Gastroesophageal sphincter (tissue), 4 donors: ENCODE measurements around the gene ANAPC15. TPM values are rescaled to one million over a fixed set of nuclear protein-coding genes. Genes with fewer than 3 reads are reported as not detected.
A peak's percentile ranks its signal among the peaks of the same experiment; 100 is the strongest.

Experiments
- ATAC-seq: fragments of 150-250 bp; one replicate; pipeline ENCODE4 v1.9.1; 2016; ENCODE audit warnings: mild to moderate bottlenecking, moderate library complexity
- H3K27ac ChIP-seq, 4 donors: fragments of 200-600 bp; sonication (generic) in 3 of 4; 1 replicate in 3 of 4; 2 replicates in 1 of 4; pipeline ENCODE4 v1.5.1; 2016 to 2019
- H3K27me3 ChIP-seq: fragments of 200-600 bp; sonication (generic); one replicate; pipeline ENCODE4 v1.5.1; 2019
- H3K36me3 ChIP-seq, 2 donors: fragments of 200-600 bp; sonication (generic); one replicate each; pipeline ENCODE4 v1.5.1; 2019; ENCODE audit warnings: control low read depth in 1 of 2
- H3K4me1 ChIP-seq, 3 donors: fragments of 200-600 bp; sonication (generic); 1 replicate in 2 of 3; 2 replicates in 1 of 3; pipeline ENCODE4 v1.5.1; 2016 to 2019; ENCODE audit warnings: control low read depth in 2 of 3
- H3K4me3 ChIP-seq, 2 donors: fragments of 200-600 bp; sonication (generic); one replicate each; pipeline ENCODE4 v1.5.1; 2019; ENCODE audit warnings: mild to moderate bottlenecking in 1 of 2, moderate library complexity in 1 of 2
- H3K9me3 ChIP-seq, 3 donors: fragments of 200-600 bp; sonication (generic); one replicate each; pipeline ENCODE4 v1.5.1; 2017 to 2019; ENCODE audit warnings: control low read depth in 2 of 3
- EP300 ChIP-seq: sonication (generic); formaldehyde crosslinking; IDR thresholded peaks from one replicate; pipeline ENCODE4 v1.6.1; 2017; ENCODE audit warnings: antibody characterized with exemption, mild to moderate bottlenecking
- POLR2A ChIP-seq, 2 donors: fragments of 450-650 bp; IDR thresholded peaks; one replicate each; pipeline ENCODE4 v1.6.1; 2017; ENCODE audit warnings: antibody characterized with exemption in 2 of 2, mild to moderate bottlenecking in 2 of 2, moderate library complexity in 1 of 2
- POLR2AphosphoS5 ChIP-seq: sonication (generic); formaldehyde crosslinking; IDR thresholded peaks from one replicate; pipeline ENCODE4 v1.6.1; 2017; ENCODE audit warnings: antibody characterized with exemption
- WGBS, 2 donors: methylation state at CpG; one replicate each; pipeline ENCODE4 v1.1.5; 2018; ENCODE audit warnings: low coverage in 1 of 2; 5-methylcytosine and 5-hydroxymethylcytosine counted together
- total RNA-seq, 4 donors: library from RNA; depleted of rRNA; stranded (reverse); fragments of >200 nt; gene quantifications; one replicate each; pipeline ENCODE4 v1.1.0, GENCODE V29; 2016
- TF ChIP-seq, protein P1 (sequence below), 4 experiments: fragments of 200-600 bp in 2 of 4; fragments of 450-650 bp in 2 of 4; sonication (generic) in 1 of 4; IDR thresholded peaks; one replicate each; pipeline ENCODE4 v1.5.1; 2017 to 2019; ENCODE audit warnings: antibody characterized with exemption in 4 of 4, mild to moderate bottlenecking in 2 of 4, moderate library complexity in 2 of 4

Gene ANAPC15
- total RNA-seq, 4 donors from 2014 or later = 37.0 to 55.6 (median 39.1) TPM

DNA sequence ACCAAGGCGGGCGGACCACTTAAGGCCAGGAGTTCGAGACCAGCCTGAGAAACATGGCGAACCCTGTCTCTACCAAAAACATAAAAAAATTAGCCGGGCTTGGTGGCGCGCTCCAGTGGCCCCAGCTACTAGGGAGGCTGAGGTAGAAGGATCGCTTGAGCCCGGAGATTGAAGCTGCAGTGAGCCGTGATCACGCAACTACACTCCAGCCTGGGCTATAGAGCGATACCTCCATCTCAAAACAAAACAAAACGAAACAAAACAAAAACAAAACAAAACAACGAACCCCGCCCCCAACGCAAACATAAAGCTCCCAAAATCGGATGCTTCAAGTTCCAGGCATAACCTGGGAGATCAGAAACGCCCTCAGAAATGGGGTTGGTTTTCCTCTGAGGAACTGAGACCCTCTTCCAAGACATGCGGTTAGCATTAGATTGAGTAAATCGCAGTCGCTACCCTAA, 31.3 kb downstream of the ANAPC15 start:
- WGBS, 2 donors = 50 to 63% methylated on average over 6 to 21 of the region's 21 CpGs
- Histone ChIP-seq H3K4me1 (peaks cover 0 to 37% (median 0%) of the 10 kb centered on the region in 3 donors), H3K9me3 (no peaks in the 10 kb centered on the region), H3K27ac (peak overlapping the region; percentile 75 to 97 (median 94)), H3K4me3 (peak overlapping the region; percentile 54 to 79), H3K36me3 (no peaks in the 10 kb centered on the region), H3K27me3 (no peaks in the 10 kb centered on the region)
- no peak for TF ChIP-seq POLR2AphosphoS5
- TF ChIP-seq POLR2A (IDR thresholded peaks at IDR 0.05) = no peak
- no peak for TF ChIP-seq EP300
- TF ChIP-seq, protein P1, sequence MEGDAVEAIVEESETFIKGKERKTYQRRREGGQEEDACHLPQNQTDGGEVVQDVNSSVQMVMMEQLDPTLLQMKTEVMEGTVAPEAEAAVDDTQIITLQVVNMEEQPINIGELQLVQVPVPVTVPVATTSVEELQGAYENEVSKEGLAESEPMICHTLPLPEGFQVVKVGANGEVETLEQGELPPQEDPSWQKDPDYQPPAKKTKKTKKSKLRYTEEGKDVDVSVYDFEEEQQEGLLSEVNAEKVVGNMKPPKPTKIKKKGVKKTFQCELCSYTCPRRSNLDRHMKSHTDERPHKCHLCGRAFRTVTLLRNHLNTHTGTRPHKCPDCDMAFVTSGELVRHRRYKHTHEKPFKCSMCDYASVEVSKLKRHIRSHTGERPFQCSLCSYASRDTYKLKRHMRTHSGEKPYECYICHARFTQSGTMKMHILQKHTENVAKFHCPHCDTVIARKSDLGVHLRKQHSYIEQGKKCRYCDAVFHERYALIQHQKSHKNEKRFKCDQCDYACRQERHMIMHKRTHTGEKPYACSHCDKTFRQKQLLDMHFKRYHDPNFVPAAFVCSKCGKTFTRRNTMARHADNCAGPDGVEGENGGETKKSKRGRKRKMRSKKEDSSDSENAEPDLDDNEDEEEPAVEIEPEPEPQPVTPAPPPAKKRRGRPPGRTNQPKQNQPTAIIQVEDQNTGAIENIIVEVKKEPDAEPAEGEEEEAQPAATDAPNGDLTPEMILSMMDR (IDR thresholded peaks at IDR 0.05) = no peak
- no peak for ATAC-seq

DNA sequence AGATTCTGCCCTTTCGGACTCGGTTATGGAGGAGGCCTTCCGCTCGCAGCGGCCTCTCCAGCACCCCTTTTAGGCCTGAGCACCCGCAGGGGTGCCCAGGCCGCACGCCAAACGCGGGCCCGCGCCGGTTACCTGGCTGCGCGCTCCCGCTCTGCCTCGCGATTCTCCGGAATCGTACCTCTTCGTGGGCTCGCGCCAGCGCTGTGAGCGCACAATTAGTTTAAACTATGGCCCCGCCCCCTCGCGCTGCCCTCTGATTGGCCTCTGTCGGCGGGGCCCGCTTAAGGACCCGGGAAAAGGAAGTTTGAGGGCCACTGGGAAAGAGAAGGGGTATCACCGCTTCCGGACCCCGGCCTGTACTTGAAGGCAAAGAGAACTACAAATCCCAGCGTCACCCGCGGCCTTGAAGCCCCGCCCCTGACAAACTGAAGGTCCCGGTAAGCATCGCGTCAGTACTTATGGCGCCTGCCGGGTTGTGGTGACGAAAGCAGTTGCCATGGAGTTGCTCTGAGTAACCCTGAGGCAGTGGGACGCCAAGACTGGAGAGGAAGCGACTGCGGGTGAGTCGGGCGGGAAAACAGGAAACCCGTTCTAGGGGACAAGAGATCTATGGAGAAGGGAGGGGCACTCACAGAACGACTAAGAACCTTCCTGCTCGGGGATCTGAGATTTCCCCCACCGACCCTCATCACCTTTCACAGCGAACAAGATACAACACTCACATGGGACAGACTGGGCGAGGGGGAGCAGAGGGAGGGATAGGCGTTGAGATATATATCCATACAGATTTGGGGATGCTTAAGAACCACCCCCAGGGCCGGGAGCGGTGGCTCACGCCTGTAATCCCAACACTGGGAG, 31.9 kb downstream of the ANAPC15 start, which contains the start of the genes LRRC51 and NUMA1:
Gene LRRC51, plus strand, starts transcription at position 525 of the 858 bp plus-strand sequence. CDS start 8,234 bp downstream, outside the sequence.
Gene NUMA1, minus strand, starts transcription at position 217 of the 858 bp plus-strand sequence. CDS start 44,599 bp downstream, outside the sequence.
- no peaks in the 10 kb centered on the region for H3K27me3 ChIP-seq
- H3K4me3 ChIP-seq = peak within 1 kb of the TSS; percentile 54 to 79
- peaks cover 0 to 37% (median 0%) of the 10 kb centered on the region in 3 donors for H3K4me1 ChIP-seq
- TF ChIP-seq POLR2A (IDR thresholded peaks at IDR 0.05) = peak; percentile 61 to 65
- TF ChIP-seq POLR2AphosphoS5 = peak; percentile 78
- TF ChIP-seq, protein P1 (IDR thresholded peaks at IDR 0.05) = no peak
- ATAC-seq = peak; percentile 96
- WGBS, 2 donors = 0% methylated on average over 2 to 7 of the region's 60 CpGs
- H3K36me3 ChIP-seq = no peaks in the 10 kb centered on the region
- H3K9me3 ChIP-seq = no peaks in the 10 kb centered on the region
- H3K27ac ChIP-seq = peak within 1 kb of the TSS; percentile 75 to 97 (median 94)

DNA sequence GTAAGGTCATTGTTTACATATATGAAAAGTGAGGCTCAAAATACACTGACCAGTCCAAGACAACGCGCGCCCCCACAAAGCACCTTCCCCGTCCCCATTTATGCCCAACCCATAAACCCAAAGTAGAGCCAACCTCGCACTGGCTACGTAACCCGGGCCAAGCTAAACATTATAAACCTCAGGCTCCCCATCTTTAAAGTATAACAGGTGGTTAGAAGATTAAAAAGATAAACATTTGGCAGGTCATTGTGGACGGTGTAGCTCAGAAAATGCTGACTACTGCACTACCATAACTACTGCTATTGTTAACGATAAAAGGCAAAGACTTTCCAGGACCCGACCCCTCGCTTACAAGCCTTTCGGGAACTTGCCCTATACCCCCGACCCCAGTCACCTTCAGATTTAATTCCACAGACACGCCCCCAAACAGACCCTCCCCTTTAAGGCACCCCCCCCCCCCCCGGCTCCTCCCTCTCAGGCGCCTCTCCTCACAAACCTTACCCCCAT, 32.6 kb downstream of the ANAPC15 start:
- peak overlapping the region; percentile 69 to 97 (median 94) for H3K27ac ChIP-seq
- no peaks in the 10 kb centered on the region for H3K36me3 ChIP-seq
- peak overlapping the region; percentile 54 to 79 for H3K4me3 ChIP-seq
- peaks cover 0 to 37% (median 0%) of the 10 kb centered on the region in 3 donors for H3K4me1 ChIP-seq
- ATAC-seq = no peak
- no peaks in the 10 kb centered on the region for H3K27me3 ChIP-seq
- TF ChIP-seq POLR2AphosphoS5 (no peak), EP300 (no peak), POLR2A (IDR thresholded peaks at IDR 0.05) (no peak)
- TF ChIP-seq, protein P1 (IDR thresholded peaks at IDR 0.05) = no peak
- 1 to 5% methylated on average over 13 to 16 of the region's 16 CpGs for WGBS, 2 donors
- no peaks in the 10 kb centered on the region for H3K9me3 ChIP-seq

DNA sequence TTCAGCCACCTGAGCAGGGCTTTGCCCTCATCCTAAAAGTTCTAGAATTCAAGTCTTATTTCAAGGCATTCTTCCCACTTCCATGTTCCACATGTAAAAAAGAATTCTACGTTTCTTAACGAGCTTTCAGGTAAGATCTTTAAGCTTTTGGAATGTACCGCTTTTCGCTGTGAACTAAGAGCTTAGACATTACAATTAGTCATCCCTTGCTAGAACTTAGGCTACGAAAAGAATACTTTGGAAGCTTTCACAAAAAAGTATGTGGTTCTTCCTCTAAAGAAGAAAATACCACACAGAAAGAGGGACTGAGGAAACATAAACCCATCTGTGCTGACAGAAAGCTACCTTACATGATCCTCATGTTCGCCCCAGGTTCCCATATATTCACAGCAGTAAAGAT, 34.0 kb downstream of the ANAPC15 start:
- ATAC-seq = no peak
- peak overlapping the region; percentile 43 to 97 (median 85) for H3K27ac ChIP-seq
- no peaks in the 10 kb centered on the region for H3K9me3 ChIP-seq
- no peaks in the 10 kb centered on the region for H3K27me3 ChIP-seq
- no peaks in the 10 kb centered on the region for H3K36me3 ChIP-seq
- 35 to 77% methylated on average over 3 to 6 of the region's 6 CpGs for WGBS, 2 donors
- H3K4me1 ChIP-seq = peaks cover 0 to 44% (median 0%) of the 10 kb centered on the region in 3 donors
- TF ChIP-seq POLR2A (IDR thresholded peaks at IDR 0.05) (no peak), POLR2AphosphoS5 (no peak), EP300 (no peak)
- TF ChIP-seq, protein P1 (IDR thresholded peaks at IDR 0.05) = no peak
- no peak overlapping the region for H3K4me3 ChIP-seq
